H1 (cell line): ENCODE data around the gene RGPD3. TPM values are rescaled to one million over a fixed set of nuclear protein-coding genes. Genes with fewer than 3 reads are reported as not detected.
"Not testable (repeated sequence)": the region's sequence is repeated elsewhere in the genome, so short reads cannot be mapped to it uniquely, and the experiment has no call there.

Source experiments
- CTCF ChIA-PET: fragments of 300-600 bp; sonication (Branson Sonifier 250); formaldehyde crosslinking; loops from one replicate; lab custom pipeline; 2021; ENCODE audit not compliant: partially characterized antibody; lab: Charles Lee
- POLR2A ChIA-PET: fragments of 300-600 bp; sonication (Branson Sonifier 250); formaldehyde crosslinking; loops from one replicate; lab custom pipeline; 2021; ENCODE audit warnings: inconsistent platforms; ENCODE audit not compliant: partially characterized antibody; lab: Charles Lee
- DNase-seq, 2 experiments: peaks; one replicate each; pipeline versions ENCODE4 v3.0.0 to v3.0.0-alpha.2; 2010 to 2022; ENCODE audit warnings: low spot score in 2 of 2, low read depth in 1 of 2, mixed read lengths in 1 of 2
- FAIRE-seq: peaks from 2 replicates; lab custom pipeline; 2011; peaks lifted over from hg19 to GRCh38; lab: Jason Lieb, UNC
- H2AFZ ChIP-seq: 2 replicates; pipeline ENCODE4 v1.8.1; 2012; ENCODE audit warnings: low read length, inconsistent platforms
- H2AK5ac ChIP-seq: 2 replicates; pipeline ENCODE4 v1.6.1; 2013; ENCODE audit warnings: low read depth, low read length
- H2BK120ac ChIP-seq: replicated peaks from 2 replicates; pipeline ENCODE3; 2013; ENCODE audit warnings: low read depth, low read length, inconsistent platforms
- H2BK12ac ChIP-seq: 2 replicates; pipeline ENCODE4 v1.6.1; 2013; ENCODE audit warnings: low read depth, low read length
- H2BK15ac ChIP-seq: 2 replicates; pipeline ENCODE4 v1.6.1; 2013; ENCODE audit warnings: low read length
- H2BK20ac ChIP-seq: 2 replicates; pipeline ENCODE4 v1.6.1; 2013; ENCODE audit warnings: low read length
- H2BK5ac ChIP-seq: 2 replicates; pipeline ENCODE4 v1.6.1; 2013; ENCODE audit warnings: low read depth, low read length
- H3K14ac ChIP-seq: 2 replicates; pipeline ENCODE4 v1.6.1; 2013; ENCODE audit warnings: inconsistent platforms; ENCODE audit not compliant: insufficient read length
- H3K18ac ChIP-seq: 2 replicates; pipeline ENCODE4 v1.6.1; 2013; ENCODE audit warnings: low read length; ENCODE audit errors: extremely low read depth
- H3K23ac ChIP-seq: 2 replicates; pipeline ENCODE4 v1.6.1; 2013; ENCODE audit warnings: inconsistent platforms; ENCODE audit not compliant: insufficient read length
- H3K23me2 ChIP-seq: 2 replicates; pipeline ENCODE4 v1.6.1; 2013; ENCODE audit warnings: low read depth, low read length
- H3K27ac ChIP-seq: 2 replicates; pipeline ENCODE4 v1.6.1; 2011; ENCODE audit warnings: low read depth, low read length, inconsistent platforms
- H3K27me3 ChIP-seq, 4 experiments: replicated peaks in 1 of 4; 1 replicate in 1 of 4; 2 replicates in 3 of 4; pipeline versions ENCODE4 v1.6.1 to v1.8.1; 2011 to 2013; ENCODE audit warnings: low read length in 3 of 4, mild to moderate bottlenecking in 3 of 4, inconsistent platforms in 2 of 4, mixed read lengths in 2 of 4, moderate library complexity in 1 of 4; ENCODE audit not compliant: control insufficient read depth in 3 of 4, insufficient read depth in 3 of 4; ENCODE audit errors: extremely low read depth in 1 of 4
- H3K36me3 ChIP-seq, 4 experiments: 2 replicates each; pipeline versions ENCODE4 v1.6.1 to v1.8.1; 2011 to 2013; ENCODE audit warnings: mild to moderate bottlenecking in 4 of 4, low read length in 3 of 4, moderate library complexity in 2 of 4, control low read depth in 1 of 4, inconsistent platforms in 1 of 4; ENCODE audit not compliant: insufficient read depth in 4 of 4, control insufficient read depth in 2 of 4
- H3K4ac ChIP-seq: replicated peaks from 2 replicates; pipeline ENCODE3; 2013; ENCODE audit warnings: low read length, low read depth, mixed read lengths, inconsistent platforms; ENCODE audit not compliant: insufficient read length
- H3K4me1 ChIP-seq, 4 experiments: replicated peaks in 1 of 4; 1 replicate in 1 of 4; 2 replicates in 3 of 4; pipeline versions ENCODE4 v1.6.1 to v1.8.1; 2011 to 2013; ENCODE audit warnings: low read length in 3 of 4, inconsistent platforms in 2 of 4, mixed read lengths in 1 of 4; ENCODE audit not compliant: insufficient read depth in 4 of 4, control insufficient read depth in 3 of 4
- H3K4me2 ChIP-seq, 2 experiments: 2 replicates each; pipeline versions ENCODE4 v1.6.1 to v1.8.1; 2011 to 2013; ENCODE audit warnings: low read depth in 2 of 2, low read length in 2 of 2, control low read depth in 1 of 2, inconsistent platforms in 1 of 2, mild to moderate bottlenecking in 1 of 2; ENCODE audit not compliant: insufficient read depth in 1 of 2
- H3K4me3 ChIP-seq, 4 experiments: fragments of 200-600, 300-600 bp in 1 of 4; sonication (generic), shearing (Covaris generic), sonication (Bioruptor Twin) in 1 of 4; 2 replicates each; pipeline versions ENCODE4 v1.5.1 to v1.8.1; 2011 to 2016; ENCODE audit warnings: low read length in 4 of 4, low read depth in 3 of 4, control low read depth in 2 of 4, inconsistent platforms in 2 of 4, mild to moderate bottlenecking in 2 of 4, mixed read lengths in 1 of 4, moderate library complexity in 1 of 4; ENCODE audit not compliant: insufficient read depth in 2 of 4; ENCODE audit errors: extremely low read depth in 1 of 4
- H3K56ac ChIP-seq: replicated peaks from 2 replicates; pipeline ENCODE3; 2013; ENCODE audit warnings: low read depth, mild to moderate bottlenecking, mixed read lengths, low read length, inconsistent platforms; ENCODE audit not compliant: insufficient read length
- H3K79me1 ChIP-seq: 2 replicates; pipeline ENCODE4 v1.6.1; 2013; ENCODE audit warnings: low read depth, low read length, control low read depth
- H3K79me2 ChIP-seq, 2 experiments: 2 replicates each; pipeline versions ENCODE4 v1.6.1 to v1.8.1; 2012 to 2013; ENCODE audit warnings: low read length in 2 of 2, mild to moderate bottlenecking in 2 of 2, inconsistent platforms in 1 of 2; ENCODE audit not compliant: insufficient read depth in 2 of 2, control insufficient read depth in 1 of 2
- H3K9ac ChIP-seq, 4 experiments: replicated peaks in 1 of 4; 1 replicate in 1 of 4; 2 replicates in 3 of 4; pipeline versions ENCODE4 v1.6.1 to v1.8.1; 2011 to 2013; ENCODE audit warnings: low read depth in 3 of 4, low read length in 3 of 4, control low read depth in 2 of 4, mild to moderate bottlenecking in 2 of 4, moderate library complexity in 2 of 4, inconsistent platforms in 1 of 4; ENCODE audit errors: extremely low read depth in 1 of 4
- H3K9me3 ChIP-seq, 2 experiments: 2 replicates each; pipeline versions ENCODE4 v1.6.1 to v1.8.1; 2012 to 2013; ENCODE audit warnings: mild to moderate bottlenecking in 2 of 2, moderate library complexity in 2 of 2, control low read depth in 1 of 2, inconsistent platforms in 1 of 2, low read depth in 1 of 2, low read length in 1 of 2, mixed read lengths in 1 of 2; ENCODE audit not compliant: insufficient read depth in 2 of 2
- H4K20me1 ChIP-seq, 2 experiments: replicated peaks in 1 of 2; 2 replicates each; pipeline versions ENCODE3 to v1.8.1; 2011 to 2013; ENCODE audit warnings: inconsistent platforms in 2 of 2, low read length in 2 of 2, mild to moderate bottlenecking in 1 of 2; ENCODE audit not compliant: insufficient read depth in 2 of 2, control insufficient read depth in 1 of 2
- H4K5ac ChIP-seq: 2 replicates; pipeline ENCODE4 v1.6.1; 2013; ENCODE audit warnings: low read length, low read depth, mixed read lengths, inconsistent platforms; ENCODE audit not compliant: insufficient read length
- H4K8ac ChIP-seq: 2 replicates; pipeline ENCODE4 v1.8.0; 2013; ENCODE audit warnings: mild to moderate bottlenecking, moderate library complexity, low read length, inconsistent platforms; ENCODE audit not compliant: insufficient read depth; ENCODE audit errors: extremely low read depth
- H4K91ac ChIP-seq: replicated peaks from 2 replicates; pipeline ENCODE3; 2013; ENCODE audit warnings: low read length, mixed read lengths, inconsistent platforms; ENCODE audit not compliant: insufficient read length
- WGBS, 2 experiments: shearing (Covaris generic) in 1 of 2; methylation state at CpG; one replicate each; pipeline versions ENCODE4 v1.1.6 to v1.1.7; 2013 to 2015; ENCODE audit warnings: low lambda C conversion rate in 2 of 2, mixed read lengths in 2 of 2, inconsistent platforms in 1 of 2, low coverage in 1 of 2, missing lambda C conversion rate in 1 of 2; ENCODE audit not compliant: insufficient replicate concordance in 2 of 2, insufficient coverage in 1 of 2, insufficient read length in 1 of 2; ENCODE audit errors: extremely low coverage in 1 of 2, missing lambda C conversion rate in 1 of 2; 5-methylcytosine and 5-hydroxymethylcytosine counted together
- polyA plus RNA-seq, 7 experiments: library from polyadenylated mRNA; depleted of rRNA in 3 of 7; stranded (reverse) in 5 of 7; unstranded in 2 of 7; fragments of >200 nt in 5 of 7; fragments of 200-250 nt in 2 of 7; gene quantifications; 1 replicate in 5 of 7; 2 replicates in 1 of 7; 4 replicates in 1 of 7; pipeline versions ENCODE4 v1.2.1 to v1.2.3, GENCODE V29; 2011 to 2013; ENCODE audit warnings: missing spikeins in 2 of 7, mixed read lengths in 2 of 7
- total RNA-seq: library from RNA; stranded (reverse); fragmentation: NEBNext Ultra II Directional; extraction: Animal tissue kit (Norgen Biotek cat#: 25700); gene quantifications from 2 replicates; pipeline ENCODE4 v1.2.1, GENCODE V29; 2021

Gene RGPD3
- total and polyA plus RNA-seq, 2 of the 8 experiments (the other 6 are each of a cell fraction or from before 2014, with no cell fraction given), result 0.08 to 0.17 TPM

GRCh38 chr2:106379567-106379966, 88.6 kb downstream of the RGPD3 start:
- H4K5ac ChIP-seq, H3K4me3 ChIP-seq, H3K27me3 ChIP-seq, POLR2A ChIA-PET, H3K4me1 ChIP-seq, H4K91ac ChIP-seq, H3K56ac ChIP-seq, H3K36me3 ChIP-seq, DNase-seq, H2BK20ac ChIP-seq, H3K79me2 ChIP-seq, H3K23ac ChIP-seq, H3K14ac ChIP-seq, H2BK120ac ChIP-seq, H3K23me2 ChIP-seq, FAIRE-seq, H3K79me1 ChIP-seq, H2BK12ac ChIP-seq, H3K9ac ChIP-seq, H4K8ac ChIP-seq, H3K4ac ChIP-seq, H2BK15ac ChIP-seq, H2BK5ac ChIP-seq, H4K20me1 ChIP-seq, H3K4me2 ChIP-seq, H2AK5ac ChIP-seq, H3K9me3 ChIP-seq, H3K18ac ChIP-seq, CTCF ChIA-PET, H2AFZ ChIP-seq, H3K27ac ChIP-seq: not testable (repeated sequence)
- WGBS, 2 experiments, result 93% methylated on average over 2 of the region's 3 CpGs; no CpG with 5 or more reads in 1 of the 2 experiments

GRCh38 chr2:106369182-106369581, 99.0 kb downstream of the RGPD3 start:
- H3K79me2 ChIP-seq, H2BK120ac ChIP-seq, H3K4me3 ChIP-seq, CTCF ChIA-PET, H3K23ac ChIP-seq, H2BK20ac ChIP-seq, H2AFZ ChIP-seq, DNase-seq, H3K36me3 ChIP-seq, H3K56ac ChIP-seq, H4K5ac ChIP-seq, H3K9ac ChIP-seq, FAIRE-seq, H3K27me3 ChIP-seq, H3K9me3 ChIP-seq, H3K23me2 ChIP-seq, H2BK15ac ChIP-seq, H3K4me1 ChIP-seq, H2BK5ac ChIP-seq, H2AK5ac ChIP-seq, H3K27ac ChIP-seq, H3K18ac ChIP-seq, H3K79me1 ChIP-seq, H4K20me1 ChIP-seq, H4K8ac ChIP-seq, H3K4ac ChIP-seq, H3K14ac ChIP-seq, H4K91ac ChIP-seq, H2BK12ac ChIP-seq, POLR2A ChIA-PET, H3K4me2 ChIP-seq: not testable (repeated sequence)
- 92% methylated on average over 2 of the region's 3 CpGs; no CpG with 5 or more reads in 1 of the 2 experiments for WGBS, 2 experiments
